ENCODE data around the gene FEV. TPM values are rescaled to one million over a fixed set of nuclear protein-coding genes. Genes with fewer than 3 reads are reported as not detected.

Gene FEV
- total RNA-seq, 1 donor from 2014 or later: not detected

GRCh38 chr2:219016721-219017120 lies 31.7 kb upstream of the FEV start:
- DNase-seq (ENCODE audit: low spot score in 2 of 2): no peak
- intact Hi-C loops (cut with DNase I): no loop called here
- Histone ChIP-seq H3K36me3 (no peaks in the 10 kb centered on the region), H3K4me3 (no peak overlapping the region), H3K9me3 (no peaks in the 10 kb centered on the region), H3K27me3 (no peaks in the 10 kb centered on the region), H3K4me1 (peaks cover 0 to 19% of the 10 kb centered on the region in 2 donors), H3K27ac (peak overlapping the region in 1 of 2 donors; percentile 68)
- TF ChIP-seq, protein P1, sequence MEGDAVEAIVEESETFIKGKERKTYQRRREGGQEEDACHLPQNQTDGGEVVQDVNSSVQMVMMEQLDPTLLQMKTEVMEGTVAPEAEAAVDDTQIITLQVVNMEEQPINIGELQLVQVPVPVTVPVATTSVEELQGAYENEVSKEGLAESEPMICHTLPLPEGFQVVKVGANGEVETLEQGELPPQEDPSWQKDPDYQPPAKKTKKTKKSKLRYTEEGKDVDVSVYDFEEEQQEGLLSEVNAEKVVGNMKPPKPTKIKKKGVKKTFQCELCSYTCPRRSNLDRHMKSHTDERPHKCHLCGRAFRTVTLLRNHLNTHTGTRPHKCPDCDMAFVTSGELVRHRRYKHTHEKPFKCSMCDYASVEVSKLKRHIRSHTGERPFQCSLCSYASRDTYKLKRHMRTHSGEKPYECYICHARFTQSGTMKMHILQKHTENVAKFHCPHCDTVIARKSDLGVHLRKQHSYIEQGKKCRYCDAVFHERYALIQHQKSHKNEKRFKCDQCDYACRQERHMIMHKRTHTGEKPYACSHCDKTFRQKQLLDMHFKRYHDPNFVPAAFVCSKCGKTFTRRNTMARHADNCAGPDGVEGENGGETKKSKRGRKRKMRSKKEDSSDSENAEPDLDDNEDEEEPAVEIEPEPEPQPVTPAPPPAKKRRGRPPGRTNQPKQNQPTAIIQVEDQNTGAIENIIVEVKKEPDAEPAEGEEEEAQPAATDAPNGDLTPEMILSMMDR (IDR thresholded peaks at IDR 0.05): no peak

- TF ChIP-seq, protein P1 (IDR thresholded peaks at IDR 0.05): no peak
- Histone ChIP-seq H3K4me1 (no peaks in the 10 kb centered on the region), H3K27ac (no peak overlapping the region), H3K27me3 (no peaks in the 10 kb centered on the region), H3K4me3 (no peak overlapping the region), H3K36me3 (no peaks in the 10 kb centered on the region), H3K9me3 (no peaks in the 10 kb centered on the region)
- intact Hi-C loops (cut with DNase I): no loop called here
- no peak for DNase-seq (ENCODE audit: low spot score in 2 of 2)
Measured at GRCh38 chr2:219010873-219011272, 25.9 kb upstream of the FEV start.

GRCh38 chr2:219010162-219010756 lies 25.3 kb upstream of the FEV start:
- DNase-seq (ENCODE audit: low spot score in 2 of 2): no peak
- Histone ChIP-seq H3K4me3 (no peak overlapping the region), H3K36me3 (no peaks in the 10 kb centered on the region), H3K27me3 (no peaks in the 10 kb centered on the region), H3K4me1 (no peaks in the 10 kb centered on the region), H3K27ac (no peak overlapping the region), H3K9me3 (no peaks in the 10 kb centered on the region)
- TF ChIP-seq, protein P1 (IDR thresholded peaks at IDR 0.05): peak in 1 of 3 experiments; percentile 27
- intact Hi-C loops (cut with DNase I): no loop called here

GRCh38 chr2:219009294-219009693 lies 24.3 kb upstream of the FEV start:
- no peaks in the 10 kb centered on the region for H3K27me3 ChIP-seq

GRCh38 chr2:219003979-219004378 lies 19.0 kb upstream of the FEV start:
- Histone ChIP-seq H3K4me1 (peaks cover 11 to 15% of the 10 kb centered on the region in 2 donors), H3K27ac (no peak overlapping the region), H3K4me3 (no peak overlapping the region), H3K27me3 (peaks cover 23% of the 10 kb centered on the region), H3K36me3 (no peaks in the 10 kb centered on the region), H3K9me3 (no peaks in the 10 kb centered on the region)
- TF ChIP-seq, protein P1 (IDR thresholded peaks at IDR 0.05): no peak
- no peak for DNase-seq (ENCODE audit: low spot score in 2 of 2)
- intact Hi-C loops (cut with DNase I): no loop called here

More at GRCh38 chr2:219009294-219009693, 24.3 kb upstream of the FEV start:
- Histone ChIP-seq H3K27ac (no peak overlapping the region), H3K36me3 (no peaks in the 10 kb centered on the region), H3K9me3 (no peaks in the 10 kb centered on the region), H3K4me1 (no peaks in the 10 kb centered on the region), H3K4me3 (no peak overlapping the region)
- intact Hi-C loops (cut with DNase I): no loop called here
- TF ChIP-seq, protein P1 (IDR thresholded peaks at IDR 0.05): no peak
- DNase-seq (ENCODE audit: low spot score in 2 of 2): no peak

DNA sequence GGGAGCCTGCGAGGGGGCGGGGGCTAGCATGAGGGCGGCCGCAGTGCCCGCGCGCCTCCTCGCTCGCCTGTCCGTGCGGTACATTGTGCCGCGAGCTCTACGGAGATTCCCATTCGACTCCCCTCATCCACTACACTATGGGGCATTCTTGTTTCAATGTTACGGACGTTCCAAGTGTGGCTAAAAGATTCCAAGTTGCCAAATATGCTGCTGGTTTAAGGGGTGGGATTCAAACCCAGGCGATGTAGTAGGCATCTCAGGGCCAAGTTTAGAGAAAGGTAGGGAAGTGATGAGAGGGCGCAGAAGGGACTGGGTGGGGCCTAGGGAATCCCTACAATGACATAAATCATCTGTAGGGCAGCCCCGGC lies 18.3 kb upstream of the FEV start:
- peaks cover 23% of the 10 kb centered on the region for H3K27me3 ChIP-seq
- intact Hi-C loops (cut with DNase I): no loop called here
- H3K9me3 ChIP-seq: no peaks in the 10 kb centered on the region
- no peaks in the 10 kb centered on the region for H3K36me3 ChIP-seq
- TF ChIP-seq, protein P1 (IDR thresholded peaks at IDR 0.05): peak in 1 of 3 experiments; percentile 18
- peaks cover 11 to 15% of the 10 kb centered on the region in 2 donors for H3K4me1 ChIP-seq
- no peak overlapping the region for H3K4me3 ChIP-seq
- DNase-seq (ENCODE audit: low spot score in 2 of 2): no peak
- H3K27ac ChIP-seq: no peak overlapping the region

Data from ascending aorta (tissue), 2 donors.